Neural cell (in vitro differentiated cells): ENCODE results near the gene GOLGA6C. TPM values are rescaled to one million over a fixed set of nuclear protein-coding genes. Genes with fewer than 3 reads are reported as not detected.

Experiments used
- H2AFZ ChIP-seq: fragments of 200-600, 300-800 bp; sonication (generic), shearing (Covaris generic); 2 replicates; pipeline ENCODE4 v1.6.0; 2014; ENCODE audit warnings: low read depth, mild to moderate bottlenecking, antibody characterized with exemption, low read length, moderate library complexity
- H3F3A ChIP-seq: fragments of 200-600 bp; shearing (Covaris generic); 2 replicates; pipeline ENCODE4 v1.6.1; 2016; ENCODE audit warnings: mild to moderate bottlenecking, moderate library complexity, mixed read lengths, antibody characterized with exemption, low read length; ENCODE audit not compliant: insufficient read depth, poor library complexity, severe bottlenecking
- H3K27ac ChIP-seq: fragments of 200-600, 300-800 bp; sonication (generic), shearing (Covaris generic); 2 replicates; pipeline ENCODE4 v1.5.1; 2014; ENCODE audit warnings: mild to moderate bottlenecking, low read length, moderate library complexity
- H3K27me3 ChIP-seq: fragments of 300-800, 200-600 bp; sonication (generic), shearing (Covaris generic); 2 replicates; pipeline ENCODE4 v1.6.0; 2014; ENCODE audit warnings: mild to moderate bottlenecking, low read depth, low read length, moderate library complexity; ENCODE audit not compliant: insufficient read depth
- H3K36me3 ChIP-seq: fragments of 300-800, 200-600 bp; sonication (generic), shearing (Covaris generic); 2 replicates; pipeline ENCODE4 v1.5.1; 2014; ENCODE audit warnings: mild to moderate bottlenecking, antibody characterized with exemption, low read length, moderate library complexity; ENCODE audit not compliant: insufficient read depth
- H3K4me2 ChIP-seq: fragments of 300-800, 200-600 bp; sonication (generic), shearing (Covaris generic); 2 replicates; pipeline ENCODE4 v1.6.0; 2014; ENCODE audit warnings: mild to moderate bottlenecking, low read length
- H3K4me3 ChIP-seq: fragments of 300-800, 200-600 bp; sonication (generic), shearing (Covaris generic); 2 replicates; pipeline ENCODE4 v1.5.1; 2014; ENCODE audit warnings: mild to moderate bottlenecking, low read length, moderate library complexity
- H3K79me2 ChIP-seq: fragments of 200-600 bp; shearing (Covaris generic); replicated peaks from 2 replicates; pipeline ENCODE4 v1.6.0; 2014; ENCODE audit warnings: mild to moderate bottlenecking, low read length, moderate library complexity; ENCODE audit not compliant: insufficient read depth
- H3K9ac ChIP-seq: fragments of 300-800, 200-600 bp; sonication (generic), shearing (Covaris generic); 2 replicates; pipeline ENCODE4 v1.6.1; 2016; ENCODE audit warnings: mild to moderate bottlenecking, low read length, mixed read lengths
- H3K9me2 ChIP-seq: fragments of 200-600 bp; shearing (Covaris generic); 2 replicates; pipeline ENCODE4 v1.6.1; 2016; ENCODE audit warnings: mild to moderate bottlenecking, low read length, mixed read lengths; ENCODE audit not compliant: insufficient read depth
- H3K9me3 ChIP-seq: fragments of 200-600, 300-800 bp; sonication (generic), shearing (Covaris generic); 2 replicates; pipeline ENCODE4 v1.6.1; 2016; ENCODE audit warnings: mild to moderate bottlenecking, mixed run types, low read length, moderate library complexity, mixed read lengths
- H4K20me1 ChIP-seq: fragments of 200-600 bp; shearing (Covaris generic); 2 replicates; pipeline ENCODE4 v1.6.1; 2016; ENCODE audit warnings: mild to moderate bottlenecking, mixed run types; ENCODE audit not compliant: insufficient read depth
- CTCF ChIP-seq: fragments of 450-650 bp; IDR thresholded peaks from 2 replicates; pipeline ENCODE4 v1.5.1; 2014; ENCODE audit warnings: antibody characterized with exemption, mild to moderate bottlenecking, moderate library complexity; ENCODE audit not compliant: poor library complexity, severe bottlenecking
- EP300 ChIP-seq: fragments of 450-650 bp; conservative IDR thresholded peaks from 2 replicates; pipeline ENCODE4 v1.6.1; 2014; ENCODE audit warnings: antibody characterized with exemption, mild to moderate bottlenecking, moderate library complexity; ENCODE audit not compliant: poor library complexity, severe bottlenecking
- EZH2 ChIP-seq: fragments of 200-600, 300-800 bp; shearing (Covaris generic), sonication (generic); IDR thresholded peaks from 2 replicates; pipeline ENCODE4 v1.6.1; 2014; ENCODE audit warnings: antibody characterized with exemption, low read length, borderline replicate concordance, mild to moderate bottlenecking; ENCODE audit not compliant: insufficient read depth, poor library complexity, severe bottlenecking
- MXI1 ChIP-seq: fragments of 450-650 bp; conservative IDR thresholded peaks from 2 replicates; pipeline ENCODE4 v1.6.1; 2014; ENCODE audit warnings: antibody characterized with exemption, mild to moderate bottlenecking; ENCODE audit not compliant: poor library complexity, severe bottlenecking
- POLR2AphosphoS5 ChIP-seq: IDR thresholded peaks from 2 replicates; pipeline ENCODE4 v1.6.1; 2012
- RAD21 ChIP-seq: fragments of 450-650 bp; conservative IDR thresholded peaks from 2 replicates; pipeline ENCODE4 v1.6.1; 2014; ENCODE audit warnings: antibody characterized with exemption, mild to moderate bottlenecking, moderate library complexity
- REST ChIP-seq: IDR thresholded peaks from 2 replicates; pipeline ENCODE4 v1.6.1; 2012; ENCODE audit warnings: borderline replicate concordance
- SMC3 ChIP-seq: fragments of 450-650 bp; conservative IDR thresholded peaks from 2 replicates; pipeline ENCODE4 v1.6.1; 2014; ENCODE audit warnings: antibody characterized with exemption, mild to moderate bottlenecking, moderate library complexity; ENCODE audit not compliant: poor library complexity
- TAF1 ChIP-seq: IDR thresholded peaks from 2 replicates; pipeline ENCODE4 v1.6.1; 2012; ENCODE audit warnings: low read depth
- polyA plus RNA-seq: library from polyadenylated mRNA; depleted of rRNA; stranded (reverse); fragments of >200 nt; gene quantifications from 2 replicates; pipeline ENCODE4 v1.2.3, GENCODE V29; 2014

GOLGA6C gene
- polyA plus RNA-seq, 1 donor from 2014 or later = not detected

- H3K4me3 ChIP-seq = no peak overlapping the region
- H2AFZ ChIP-seq = no peak overlapping the region
- no peaks in the 10 kb centered on the region for H3K9me2 ChIP-seq
- no peaks in the 10 kb centered on the region for H4K20me1 ChIP-seq
- TF ChIP-seq TAF1 = no peak
- no peak for TF ChIP-seq EP300
- TF ChIP-seq POLR2AphosphoS5 = no peak
- no peak for TF ChIP-seq REST
- TF ChIP-seq MXI1 = no peak
- TF ChIP-seq SMC3 = no peak
- TF ChIP-seq RAD21 = no peak
- TF ChIP-seq EZH2 = no peak
- TF ChIP-seq CTCF = no peak
- H3K27ac ChIP-seq = no peak overlapping the region
- no peak overlapping the region for H3K9ac ChIP-seq
- H3K79me2 ChIP-seq = no peaks in the 10 kb centered on the region
- no peaks in the 10 kb centered on the region for H3K27me3 ChIP-seq
- H3K4me2 ChIP-seq = no peak overlapping the region
- no peaks in the 10 kb centered on the region for H3K9me3 ChIP-seq
- no peaks in the 10 kb centered on the region for H3K36me3 ChIP-seq
- H3F3A ChIP-seq = no peaks in the 10 kb centered on the region
These were observed 27.4 kb upstream of the GOLGA6C start for GRCh38 chr15:75230551-75231371.

- TF ChIP-seq REST (no peak), POLR2AphosphoS5 (no peak), RAD21 (no peak), CTCF (no peak)
- Histone ChIP-seq H3K4me2 (no peak overlapping the region), H3K4me3 (no peak overlapping the region), H3K36me3 (no peaks in the 10 kb centered on the region), H3K9me3 (no peaks in the 10 kb centered on the region), H3F3A (no peaks in the 10 kb centered on the region), H3K9me2 (no peaks in the 10 kb centered on the region), H3K27ac (no peak overlapping the region), H3K79me2 (no peaks in the 10 kb centered on the region), H3K27me3 (no peaks in the 10 kb centered on the region), H2AFZ (no peak overlapping the region), H3K9ac (no peak overlapping the region), H4K20me1 (no peaks in the 10 kb centered on the region)
These were observed 26.3 kb upstream of the GOLGA6C start for GRCh38 chr15:75231836-75232235.
